Stomach (tissue), 9 donors: ENCODE results near the gene MACROD1. TPM values are rescaled to one million over a fixed set of nuclear protein-coding genes. Genes with fewer than 3 reads are reported as not detected.

Source experiments
- DNase-seq, 2 donors: peaks; one replicate each; pipeline versions ENCODE4 v3.0.0 to v3.0.0-alpha.2; 2013 to 2019
- H3K27ac ChIP-seq, 5 donors: fragments of 200-600 bp in 4 of 5; sonication (generic) in 4 of 5; one replicate each; pipeline ENCODE4 v1.5.1; 2013 to 2019; ENCODE audit warnings: mild to moderate bottlenecking in 1 of 5, moderate library complexity in 1 of 5
- H3K27me3 ChIP-seq, 3 donors: fragments of 200-600 bp; sonication (generic); one replicate each; pipeline ENCODE4 v1.5.1; 2017 to 2019; ENCODE audit warnings: mixed run types in 1 of 3
- H3K36me3 ChIP-seq, 4 donors: fragments of 200-600 bp; sonication (generic); 1 replicate in 3 of 4; 2 replicates in 1 of 4; pipeline ENCODE4 v1.5.1; 2016 to 2019
- H3K4me1 ChIP-seq, 4 donors: fragments of 200-600 bp; sonication (generic); one replicate each; pipeline ENCODE4 v1.5.1; 2016 to 2019
- H3K4me3 ChIP-seq, 4 donors: fragments of 200-600 bp; sonication (generic) in 3 of 4; one replicate each; pipeline ENCODE4 v1.5.1; 2016 to 2019; ENCODE audit warnings: mild to moderate bottlenecking in 1 of 4
- H3K9me3 ChIP-seq, 4 donors: fragments of 200-600 bp; sonication (generic); one replicate each; pipeline ENCODE4 v1.5.1; 2016 to 2019
- CTCF ChIP-seq, 7 experiments: fragments of 450-650 bp in 4 of 7; fragments of 200-600 bp in 3 of 7; sonication (generic) in 3 of 7; IDR thresholded peaks; one replicate each; pipeline ENCODE4 v1.5.1; 2016 to 2019; ENCODE audit warnings: antibody characterized with exemption in 7 of 7, control low read depth in 2 of 7, mild to moderate bottlenecking in 1 of 7
- EP300 ChIP-seq: sonication (generic); formaldehyde crosslinking; IDR thresholded peaks from one replicate; pipeline ENCODE4 v1.6.1; 2017; ENCODE audit warnings: antibody characterized with exemption
- POLR2A ChIP-seq, 4 donors: fragments of 450-650 bp; IDR thresholded peaks; one replicate each; pipeline ENCODE4 v1.6.1; 2016; ENCODE audit warnings: antibody characterized with exemption in 4 of 4, control low read depth in 2 of 4, mild to moderate bottlenecking in 1 of 4, moderate library complexity in 1 of 4
- POLR2AphosphoS5 ChIP-seq, 3 donors: sonication (generic); formaldehyde crosslinking; IDR thresholded peaks; one replicate each; pipeline ENCODE4 v1.6.1; 2016; ENCODE audit warnings: antibody characterized with exemption in 3 of 3
- WGBS, 5 donors: extraction: QIAGEN DNeasy Blood & Tissue Kit in 3 of 5; methylation state at CpG; one replicate each; pipeline versions ENCODE4 v1.1.5 to v1.1.7; 2013 to 2018; 5-methylcytosine and 5-hydroxymethylcytosine counted together
- intact Hi-C: fragments of 100-400 bp; cut with DNase I; formaldehyde crosslinking; loops from one replicate; pipeline ENCODE4 v1.15.1; 2023; ENCODE audit warnings: low total_unique reads
- polyA plus RNA-seq, 3 donors: library from polyadenylated mRNA; stranded (reverse); fragments of 200-250 nt; gene quantifications; one replicate each; pipeline ENCODE4 v1.2.3, GENCODE V29; 2013
- total RNA-seq, 5 donors: library from RNA; depleted of rRNA; stranded (reverse); fragments of >200 nt; gene quantifications; one replicate each; pipeline versions ENCODE4 v1.1.0 to v1.2.3, GENCODE V29; 2014 to 2016
- donor health status: healthy with polysubstance abuse.
- donor health status: Bipolar disorder and iron deficiency.
- donor health status: healthy.

The MACROD1 gene
- total and polyA plus RNA-seq, 8 donors: 18.0 to 283 (median 47.4) TPM

GRCh38 chr11:64064374-64065140 lies 101.4 kb downstream of the MACROD1 start:
- peaks cover 11 to 15% (median 13%) of the 10 kb centered on the region in 4 donors for H3K4me1 ChIP-seq
- peaks cover 0 to 49% (median 22%) of the 10 kb centered on the region in 3 donors for H3K27me3 ChIP-seq
- H3K36me3 ChIP-seq: no peaks in the 10 kb centered on the region
- intact Hi-C loops: no loop called here
- 84 to 90% (median 86%) methylated on average over 15 to 17 of the region's 17 CpGs for WGBS, 5 donors
- no peak overlapping the region for H3K4me3 ChIP-seq
- TF ChIP-seq EP300 (no peak), CTCF (IDR thresholded peaks at IDR 0.05) (no peak), POLR2AphosphoS5 (IDR thresholded peaks at IDR 0.05) (no peak), POLR2A (IDR thresholded peaks at IDR 0.05) (no peak)
- no peak overlapping the region for H3K27ac ChIP-seq
- peak in 1 of 2 donors; percentile 68 for DNase-seq
- no peaks in the 10 kb centered on the region for H3K9me3 ChIP-seq

GRCh38 chr11:64063777-64064176 lies 102.1 kb downstream of the MACROD1 start:
- DNase-seq: no peak
- TF ChIP-seq POLR2A (IDR thresholded peaks at IDR 0.05) (no peak), EP300 (no peak), POLR2AphosphoS5 (IDR thresholded peaks at IDR 0.05) (no peak), CTCF (IDR thresholded peaks at IDR 0.05) (no peak)
- Histone ChIP-seq H3K27me3 (peaks cover 0 to 50% (median 22%) of the 10 kb centered on the region in 3 donors), H3K27ac (no peak overlapping the region), H3K4me3 (no peak overlapping the region), H3K36me3 (no peaks in the 10 kb centered on the region), H3K4me1 (peaks cover 11 to 15% (median 13%) of the 10 kb centered on the region in 4 donors), H3K9me3 (no peaks in the 10 kb centered on the region)
- WGBS, 5 donors: 91 to 95% (median 92%) methylated on average over 13 of the region's 13 CpGs
- intact Hi-C loops: no loop called here

- intact Hi-C loops: no loop called here
- 88 to 91% (median 90%) methylated on average over 12 to 16 of the region's 16 CpGs for WGBS, 5 donors
Measured at GRCh38 chr11:64062185-64063039, 103.5 kb downstream of the MACROD1 start.

More at GRCh38 chr11:64062185-64063039, 103.5 kb downstream of the MACROD1 start:
- Histone ChIP-seq H3K4me1 (peaks cover 11 to 16% (median 13%) of the 10 kb centered on the region in 4 donors), H3K36me3 (no peaks in the 10 kb centered on the region), H3K4me3 (no peak overlapping the region), H3K9me3 (no peaks in the 10 kb centered on the region), H3K27me3 (peaks cover 0 to 50% (median 22%) of the 10 kb centered on the region in 3 donors), H3K27ac (no peak overlapping the region)
- no peak for DNase-seq
- TF ChIP-seq CTCF (IDR thresholded peaks at IDR 0.05) (no peak), EP300 (no peak), POLR2AphosphoS5 (IDR thresholded peaks at IDR 0.05) (no peak), POLR2A (IDR thresholded peaks at IDR 0.05) (no peak)
